Parathyroid adenoma (tissue), 2 donors: ENCODE data around the gene METTL22.

Experiments
- H2AFZ ChIP-seq: fragments of 300-600 bp; sonication (generic); one replicate; pipeline ENCODE4 v1.7.0; 2017; ENCODE audit warnings: antibody characterized with exemption, mild to moderate bottlenecking
- H3K27ac ChIP-seq: fragments of 300-600 bp; sonication (generic); one replicate; pipeline ENCODE4 v1.7.0; 2017
- H3K27me3 ChIP-seq: fragments of 300-600 bp; sonication (generic); one replicate; pipeline ENCODE4 v1.7.0; 2017; ENCODE audit warnings: low read length; ENCODE audit not compliant: control insufficient read depth, insufficient read depth
- H3K36me3 ChIP-seq: fragments of 300-600 bp; sonication (generic); one replicate; pipeline ENCODE4 v1.7.0; 2017; ENCODE audit warnings: low read length; ENCODE audit not compliant: control insufficient read depth, insufficient read depth
- H3K4me1 ChIP-seq: fragments of 300-600 bp; sonication (generic); one replicate; pipeline ENCODE4 v1.7.0; 2017; ENCODE audit warnings: control low read depth
- H3K4me2 ChIP-seq: fragments of 300-600 bp; sonication (generic); one replicate; pipeline ENCODE4 v1.7.0; 2017; ENCODE audit warnings: low read length
- H3K4me3 ChIP-seq: fragments of 300-600 bp; sonication (generic); one replicate; pipeline ENCODE4 v1.7.0; 2017; ENCODE audit warnings: low read depth, low read length
- H3K79me2 ChIP-seq: fragments of 300-600 bp; sonication (generic); one replicate; pipeline ENCODE4 v1.7.0; 2017; ENCODE audit warnings: control low read depth
- H3K9ac ChIP-seq: fragments of 300-600 bp; sonication (generic); one replicate; pipeline ENCODE4 v1.7.0; 2017; ENCODE audit warnings: mild to moderate bottlenecking
- H3K9me3 ChIP-seq: fragments of 300-600 bp; sonication (generic); one replicate; pipeline ENCODE4 v1.7.0; 2017; ENCODE audit warnings: low read length; ENCODE audit not compliant: control insufficient read depth
- TF ChIP-seq, protein P1 (sequence below): fragments of 300-600 bp; sonication (generic); IDR thresholded peaks from one replicate; pipeline ENCODE4 v1.7.0; 2017; ENCODE audit warnings: antibody characterized with exemption, mild to moderate bottlenecking
- donor health status: primary hyperparathyroidism.

Gene METTL22

GRCh38 chr16:8676737-8677375 lies 55.4 kb downstream of the METTL22 start:
- Histone ChIP-seq H3K4me2 (no peak overlapping the region), H3K9ac (no peak overlapping the region), H3K4me3 (no peak overlapping the region), H3K79me2 (no peaks in the 10 kb centered on the region), H3K36me3 (no peaks in the 10 kb centered on the region), H2AFZ (no peak overlapping the region), H3K4me1 (no peaks in the 10 kb centered on the region), H3K9me3 (no peaks in the 10 kb centered on the region), H3K27me3 (no peaks in the 10 kb centered on the region), H3K27ac (no peak overlapping the region)
- TF ChIP-seq, protein P1, sequence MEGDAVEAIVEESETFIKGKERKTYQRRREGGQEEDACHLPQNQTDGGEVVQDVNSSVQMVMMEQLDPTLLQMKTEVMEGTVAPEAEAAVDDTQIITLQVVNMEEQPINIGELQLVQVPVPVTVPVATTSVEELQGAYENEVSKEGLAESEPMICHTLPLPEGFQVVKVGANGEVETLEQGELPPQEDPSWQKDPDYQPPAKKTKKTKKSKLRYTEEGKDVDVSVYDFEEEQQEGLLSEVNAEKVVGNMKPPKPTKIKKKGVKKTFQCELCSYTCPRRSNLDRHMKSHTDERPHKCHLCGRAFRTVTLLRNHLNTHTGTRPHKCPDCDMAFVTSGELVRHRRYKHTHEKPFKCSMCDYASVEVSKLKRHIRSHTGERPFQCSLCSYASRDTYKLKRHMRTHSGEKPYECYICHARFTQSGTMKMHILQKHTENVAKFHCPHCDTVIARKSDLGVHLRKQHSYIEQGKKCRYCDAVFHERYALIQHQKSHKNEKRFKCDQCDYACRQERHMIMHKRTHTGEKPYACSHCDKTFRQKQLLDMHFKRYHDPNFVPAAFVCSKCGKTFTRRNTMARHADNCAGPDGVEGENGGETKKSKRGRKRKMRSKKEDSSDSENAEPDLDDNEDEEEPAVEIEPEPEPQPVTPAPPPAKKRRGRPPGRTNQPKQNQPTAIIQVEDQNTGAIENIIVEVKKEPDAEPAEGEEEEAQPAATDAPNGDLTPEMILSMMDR, result no peak

DNA sequence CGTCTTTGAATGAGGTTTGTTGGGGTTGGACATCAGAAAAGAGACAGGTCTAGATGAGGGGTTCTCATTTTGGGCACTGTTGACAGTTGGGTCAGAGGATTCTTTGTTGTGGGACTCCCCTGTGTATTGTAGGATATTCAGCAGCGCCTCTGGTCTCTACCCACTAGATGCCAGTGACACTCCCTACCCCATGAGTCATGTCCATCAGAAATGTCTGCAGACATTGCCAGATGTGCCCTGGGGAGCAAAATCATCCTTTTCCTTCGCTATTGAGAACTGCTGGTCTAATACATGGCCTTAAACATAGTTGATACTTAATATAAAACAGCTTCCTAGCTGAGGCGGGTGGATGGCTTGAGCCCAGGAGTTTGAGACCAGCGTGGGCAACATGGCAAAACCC lies 56.0 kb downstream of the METTL22 start:
- H3K27me3 ChIP-seq, result no peaks in the 10 kb centered on the region
- H3K36me3 ChIP-seq, result no peaks in the 10 kb centered on the region
- H3K4me1 ChIP-seq, result no peaks in the 10 kb centered on the region
- H2AFZ ChIP-seq, result no peak overlapping the region
- H3K79me2 ChIP-seq, result no peaks in the 10 kb centered on the region
- H3K4me2 ChIP-seq, result no peak overlapping the region
- no peak overlapping the region for H3K9ac ChIP-seq
- no peaks in the 10 kb centered on the region for H3K9me3 ChIP-seq
- H3K4me3 ChIP-seq, result no peak overlapping the region
- H3K27ac ChIP-seq, result no peak overlapping the region
- TF ChIP-seq, protein P1, result no peak

DNA sequence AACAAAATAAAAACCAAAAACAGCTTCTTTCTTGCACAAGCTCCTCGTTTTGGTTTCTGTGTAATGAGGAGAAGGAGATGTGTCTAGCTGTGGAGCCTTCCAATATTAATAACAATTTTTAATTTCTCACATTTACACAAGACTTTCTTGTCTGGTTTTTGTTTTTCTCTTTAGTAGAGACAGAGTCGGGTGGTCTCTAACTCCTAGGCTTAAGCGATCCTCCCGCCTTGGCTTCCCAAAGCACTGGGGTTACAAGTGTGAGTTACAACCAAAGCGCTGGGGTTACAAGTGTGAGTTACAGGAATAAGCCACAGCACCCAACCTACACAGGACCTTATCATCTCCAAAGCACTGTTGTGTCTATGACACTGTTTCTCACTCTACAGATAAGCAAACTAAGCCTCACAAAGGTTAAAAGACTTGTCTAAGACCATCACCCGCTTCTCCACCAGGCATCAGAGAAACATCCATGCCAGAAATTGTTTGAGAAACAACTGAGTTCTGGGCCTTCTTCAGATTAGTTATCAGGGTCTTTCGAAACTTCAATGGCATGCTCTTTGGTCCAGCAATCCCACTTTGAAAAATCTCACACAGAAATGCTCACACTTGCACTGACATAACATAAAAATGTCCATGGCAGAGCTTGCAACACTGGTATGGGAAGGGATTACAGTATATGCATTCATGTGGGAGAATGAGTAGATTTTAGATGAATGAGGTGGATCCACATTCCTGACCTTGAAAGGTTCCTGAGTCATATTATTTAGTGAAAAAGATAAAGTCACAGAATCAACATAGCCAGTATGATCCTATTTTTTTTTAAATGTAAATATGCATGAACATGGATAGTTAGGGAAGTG lies 56.8 kb downstream of the METTL22 start:
- no peaks in the 10 kb centered on the region for H3K36me3 ChIP-seq
- no peaks in the 10 kb centered on the region for H3K79me2 ChIP-seq
- H3K4me3 ChIP-seq, result no peak overlapping the region
- H3K4me2 ChIP-seq, result no peak overlapping the region
- no peak overlapping the region for H3K9ac ChIP-seq
- H3K4me1 ChIP-seq, result no peaks in the 10 kb centered on the region
- H3K27ac ChIP-seq, result no peak overlapping the region
- H2AFZ ChIP-seq, result no peak overlapping the region
- H3K9me3 ChIP-seq, result no peaks in the 10 kb centered on the region
- TF ChIP-seq, protein P1, result no peak
- no peaks in the 10 kb centered on the region for H3K27me3 ChIP-seq

DNA sequence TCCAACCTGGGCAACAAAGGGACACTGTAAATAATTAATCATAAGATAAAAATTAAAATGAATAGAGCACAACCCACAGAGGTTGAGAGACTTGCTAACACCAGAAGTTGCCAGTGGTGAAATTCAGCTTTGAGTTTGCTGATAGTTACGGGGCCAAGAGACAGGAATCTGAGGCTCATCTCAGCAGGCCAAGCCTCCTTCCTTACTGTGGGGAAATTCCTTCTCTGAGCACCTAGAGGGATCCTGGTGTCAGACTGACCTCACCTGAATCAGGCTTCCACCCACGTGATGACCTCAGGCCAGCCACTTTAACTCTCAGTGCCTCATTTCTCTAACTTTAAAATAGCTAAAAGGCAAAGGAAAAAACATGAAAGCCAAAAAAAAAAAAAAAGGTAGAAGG lies 57.7 kb downstream of the METTL22 start:
- no peak overlapping the region for H3K4me3 ChIP-seq
- no peak overlapping the region for H3K4me2 ChIP-seq
- no peaks in the 10 kb centered on the region for H3K4me1 ChIP-seq
- no peak overlapping the region for H3K9ac ChIP-seq
- TF ChIP-seq, protein P1, result no peak
- H3K9me3 ChIP-seq, result no peaks in the 10 kb centered on the region
- no peaks in the 10 kb centered on the region for H3K36me3 ChIP-seq
- H3K27ac ChIP-seq, result no peak overlapping the region
- no peaks in the 10 kb centered on the region for H3K27me3 ChIP-seq
- no peaks in the 10 kb centered on the region for H3K79me2 ChIP-seq
- H2AFZ ChIP-seq, result no peak overlapping the region
